ENCODE measurements around the gene VAT1L.
"Not testable (repeated sequence)": the region's sequence is repeated elsewhere in the genome, so short reads cannot be mapped to it uniquely, and the experiment has no call there.

VAT1L gene

GRCh38 chr16:77991701-77992100 is 203.3 kb downstream of the VAT1L start:
- H3K4me3 ChIP-seq (ENCODE audit: low read depth, low read length) = no peak overlapping the region
- DNase-seq (ENCODE audit: low read depth) = no peak
- TF ChIP-seq CTCF (conservative IDR thresholded peaks at IDR 0.05; ENCODE audit: low read depth, low read length) = no peak

- not testable (repeated sequence) for H3K4me3 ChIP-seq (ENCODE audit: low read depth, low read length); DNase-seq (ENCODE audit: low read depth)
Observed at GRCh38 chr16:77992381-77992780, 204.0 kb downstream of the VAT1L start.

- DNase-seq (ENCODE audit: low read depth) = peak; percentile 43
- H3K4me3 ChIP-seq (ENCODE audit: low read depth, low read length) = no peak overlapping the region
- TF ChIP-seq CTCF (conservative IDR thresholded peaks at IDR 0.05; ENCODE audit: low read depth, low read length) = no peak
Observed at GRCh38 chr16:77993111-77993985, 205.0 kb downstream of the VAT1L start.

GRCh38 chr16:77995843-77996455 is 207.6 kb downstream of the VAT1L start:
- DNase-seq (ENCODE audit: low read depth) = no peak
- no peak overlapping the region for H3K4me3 ChIP-seq (ENCODE audit: low read depth, low read length)
- no peak for TF ChIP-seq CTCF (conservative IDR thresholded peaks at IDR 0.05; ENCODE audit: low read depth, low read length)

GRCh38 chr16:77998350-77999023 is 210.1 kb downstream of the VAT1L start:
- no peak for TF ChIP-seq CTCF (conservative IDR thresholded peaks at IDR 0.05; ENCODE audit: low read depth, low read length)

GRCh38 chr16:78001451-78002025 is 213.2 kb downstream of the VAT1L start:
- TF ChIP-seq CTCF (conservative IDR thresholded peaks at IDR 0.05; ENCODE audit: low read depth, low read length) = no peak
- no peak overlapping the region for H3K4me3 ChIP-seq (ENCODE audit: low read depth, low read length)
- DNase-seq (ENCODE audit: low read depth) = no peak

More at GRCh38 chr16:77998350-77999023, 210.1 kb downstream of the VAT1L start:
- no peak overlapping the region for H3K4me3 ChIP-seq (ENCODE audit: low read depth, low read length)
- DNase-seq (ENCODE audit: low read depth) = no peak

Measured in choroid plexus epithelial cell (primary cell).